T-helper 17 cell (primary cell): ENCODE results near the gene TAAR1. TPM values are rescaled to one million over a fixed set of nuclear protein-coding genes. Genes with fewer than 3 reads are reported as not detected.
A peak's percentile ranks its signal among the peaks of the same experiment; 100 is the strongest.
"Not testable (repeated sequence)": the region's sequence is repeated elsewhere in the genome, so short reads cannot be mapped to it uniquely, and the experiment has no call there.

Experiments used
- ATAC-seq: fragments of 150-1000 bp; cut with Tn5 transposase; 2 replicates; pipeline ENCODE4 v1.10.0; 2021; ENCODE audit warnings: mild to moderate bottlenecking, moderate library complexity
- DNase-seq, 3 donors: peaks; one replicate each; pipeline versions ENCODE4 v3.0.0 to v3.0.0-alpha.2; 2020 to 2021
- H3K9me3 ChIP-seq: one replicate; pipeline ENCODE4 v1.7.0; 2013; ENCODE audit warnings: low read length, mild to moderate bottlenecking; ENCODE audit not compliant: control insufficient read depth, poor library complexity, severe bottlenecking
- H3K27ac Mint-ChIP-seq: one replicate; pipeline ENCODE4 v1.8.0; 2022; ENCODE audit warnings: mild to moderate bottlenecking, moderate library complexity, mixed read lengths
- H3K27me3 Mint-ChIP-seq: one replicate; pipeline ENCODE4 v1.8.0; 2022; ENCODE audit warnings: mixed read lengths
- H3K36me3 Mint-ChIP-seq: one replicate; pipeline ENCODE4 v1.8.0; 2022; ENCODE audit warnings: low read depth, mixed read lengths
- H3K4me1 Mint-ChIP-seq: one replicate; pipeline ENCODE4 v1.8.0; 2022; ENCODE audit warnings: mild to moderate bottlenecking, mixed read lengths
- H3K4me3 Mint-ChIP-seq: one replicate; pipeline ENCODE4 v1.8.0; 2022; ENCODE audit warnings: mild to moderate bottlenecking, moderate library complexity, mixed read lengths
- total RNA-seq, 4 donors: library from RNA in 2 of 4; stranded (reverse) in 2 of 4; gene quantifications; one replicate each; pipeline ENCODE4 v1.2.3 and lab custom pipeline; 2022 to 2026

TAAR1 gene
- total RNA-seq, 2 donors from 2014 or later = not detected

GRCh38 chr6:132648356-132648755 is 10.6 kb downstream of the TAAR1 start:
- Mint-ChIP-seq H3K36me3 (no peaks in the 10 kb centered on the region), H3K27me3 (no peaks in the 10 kb centered on the region), H3K27ac (no peak overlapping the region), H3K4me1 (peaks cover 3% of the 10 kb centered on the region), H3K4me3 (no peak overlapping the region)
- DNase-seq (no peak), ATAC-seq (peak; percentile 80)
- H3K9me3 ChIP-seq = no peaks in the 10 kb centered on the region

- H3K4me3 Mint-ChIP-seq = no peak overlapping the region
- no peak for DNase-seq
- no peaks in the 10 kb centered on the region for H3K27me3 Mint-ChIP-seq
- no peaks in the 10 kb centered on the region for H3K9me3 ChIP-seq
- ATAC-seq = no peak
- no peaks in the 10 kb centered on the region for H3K36me3 Mint-ChIP-seq
- no peak overlapping the region for H3K27ac Mint-ChIP-seq
- H3K4me1 Mint-ChIP-seq = peaks cover 5% of the 10 kb centered on the region
These were observed 15.4 kb downstream of the TAAR1 start for GRCh38 chr6:132643547-132643946.

GRCh38 chr6:132637135-132637534 is 21.8 kb downstream of the TAAR1 start:
- not testable (repeated sequence) for H3K4me3 Mint-ChIP-seq, H3K9me3 ChIP-seq, DNase-seq, H3K4me1 Mint-ChIP-seq, ATAC-seq, H3K36me3 Mint-ChIP-seq, H3K27ac Mint-ChIP-seq
- H3K27me3 Mint-ChIP-seq = peaks cover 17% of the 10 kb centered on the region

- ATAC-seq, H3K36me3 Mint-ChIP-seq: not testable (repeated sequence)
These were observed 23.1 kb downstream of the TAAR1 start for GRCh38 chr6:132635906-132636305.

GRCh38 chr6:132635288-132635687 is 23.7 kb downstream of the TAAR1 start:
- not testable (repeated sequence) for ATAC-seq, H3K27ac Mint-ChIP-seq
- peaks cover 25% of the 10 kb centered on the region for H3K27me3 Mint-ChIP-seq

More at GRCh38 chr6:132635906-132636305, 23.1 kb downstream of the TAAR1 start:
- H3K4me3 Mint-ChIP-seq, DNase-seq, H3K4me1 Mint-ChIP-seq, H3K9me3 ChIP-seq, H3K27ac Mint-ChIP-seq: not testable (repeated sequence)
- H3K27me3 Mint-ChIP-seq = peaks cover 20% of the 10 kb centered on the region

GRCh38 chr6:132634796-132635195 is 24.2 kb downstream of the TAAR1 start:
- H3K27me3 Mint-ChIP-seq = peaks cover 25% of the 10 kb centered on the region
- no peak overlapping the region for H3K27ac Mint-ChIP-seq
- peaks cover 2% of the 10 kb centered on the region for H3K36me3 Mint-ChIP-seq
- ATAC-seq = no peak
- no peaks in the 10 kb centered on the region for H3K9me3 ChIP-seq
- no peak overlapping the region for H3K4me3 Mint-ChIP-seq
- DNase-seq = no peak
- H3K4me1 Mint-ChIP-seq = peaks cover 3% of the 10 kb centered on the region

More at GRCh38 chr6:132635288-132635687, 23.7 kb downstream of the TAAR1 start:
- not testable (repeated sequence) for H3K4me3 Mint-ChIP-seq, H3K36me3 Mint-ChIP-seq, H3K4me1 Mint-ChIP-seq, DNase-seq, H3K9me3 ChIP-seq

- DNase-seq (no peak), ATAC-seq (no peak)
- Mint-ChIP-seq H3K4me1 (no peaks in the 10 kb centered on the region), H3K4me3 (no peak overlapping the region), H3K27ac (no peak overlapping the region), H3K36me3 (peaks cover 2% of the 10 kb centered on the region), H3K27me3 (peaks cover 25% of the 10 kb centered on the region)
- H3K9me3 ChIP-seq = no peaks in the 10 kb centered on the region
These were observed 25.6 kb downstream of the TAAR1 start for GRCh38 chr6:132633362-132633761.

- H3K27me3 Mint-ChIP-seq = peaks cover 27% of the 10 kb centered on the region
- H3K9me3 ChIP-seq = peaks cover 2% of the 10 kb centered on the region
- no peak for DNase-seq
- no peaks in the 10 kb centered on the region for H3K4me1 Mint-ChIP-seq
- peaks cover 2% of the 10 kb centered on the region for H3K36me3 Mint-ChIP-seq
- no peak for ATAC-seq
- H3K27ac Mint-ChIP-seq = no peak within 1 kb of the TSS
- no peak within 1 kb of the TSS for H3K4me3 Mint-ChIP-seq
These were observed 34.8 kb downstream of the TAAR1 start, which contains the start of gene TAAR2 for GRCh38 chr6:132624175-132624574. Gene TAAR2 (minus strand): TSS chr6:132624275. CDS start chr6:132624275, 0 bp downstream.

GRCh38 chr6:132623106-132623845 is 35.7 kb downstream of the TAAR1 start:
- peaks cover 2% of the 10 kb centered on the region for H3K36me3 Mint-ChIP-seq
- peaks cover 34% of the 10 kb centered on the region for H3K27me3 Mint-ChIP-seq
- DNase-seq = no peak
- no peak for ATAC-seq
- no peak overlapping the region for H3K27ac Mint-ChIP-seq
- H3K4me1 Mint-ChIP-seq = no peaks in the 10 kb centered on the region
- no peak overlapping the region for H3K4me3 Mint-ChIP-seq
- H3K9me3 ChIP-seq = peaks cover 2% of the 10 kb centered on the region

GRCh38 chr6:132616677-132617076 is 42.3 kb downstream of the TAAR1 start:
- peaks cover 16% of the 10 kb centered on the region for H3K27me3 Mint-ChIP-seq
- no peaks in the 10 kb centered on the region for H3K36me3 Mint-ChIP-seq
- H3K9me3 ChIP-seq = peaks cover 2% of the 10 kb centered on the region
- DNase-seq = no peak
- H3K27ac Mint-ChIP-seq = no peak overlapping the region
- peaks cover 5% of the 10 kb centered on the region for H3K4me1 Mint-ChIP-seq
- H3K4me3 Mint-ChIP-seq = no peak overlapping the region
- no peak for ATAC-seq

GRCh38 chr6:132614554-132614953 is 44.4 kb downstream of the TAAR1 start:
- Mint-ChIP-seq H3K4me3 (peak overlapping the region; percentile 81), H3K27ac (peak overlapping the region; percentile 21), H3K27me3 (peaks cover 14% of the 10 kb centered on the region), H3K36me3 (no peaks in the 10 kb centered on the region), H3K4me1 (peaks cover 5% of the 10 kb centered on the region)
- no peak for ATAC-seq
- H3K9me3 ChIP-seq = peaks cover 2% of the 10 kb centered on the region
- DNase-seq = no peak

GRCh38 chr6:132612449-132613108 is 46.4 kb downstream of the TAAR1 start:
- no peaks in the 10 kb centered on the region for H3K9me3 ChIP-seq
- Mint-ChIP-seq H3K4me3 (peak overlapping the region; percentile 62), H3K36me3 (no peaks in the 10 kb centered on the region), H3K4me1 (peaks cover 5% of the 10 kb centered on the region), H3K27me3 (peaks cover 4% of the 10 kb centered on the region), H3K27ac (no peak overlapping the region)
- no peak for ATAC-seq
- no peak for DNase-seq

GRCh38 chr6:132611616-132612015 is 47.4 kb downstream of the TAAR1 start:
- peaks cover 7% of the 10 kb centered on the region for H3K27me3 Mint-ChIP-seq
- H3K36me3 Mint-ChIP-seq = no peaks in the 10 kb centered on the region
- H3K27ac Mint-ChIP-seq = no peak overlapping the region
- H3K4me1 Mint-ChIP-seq = peaks cover 5% of the 10 kb centered on the region
- no peaks in the 10 kb centered on the region for H3K9me3 ChIP-seq
- no peak overlapping the region for H3K4me3 Mint-ChIP-seq
- DNase-seq = no peak
- no peak for ATAC-seq
